ENCODE data around the gene RPLP1. TPM values are rescaled to one million over a fixed set of nuclear protein-coding genes. Genes with fewer than 3 reads are reported as not detected.

Gene RPLP1
- 1,000 to 10,000 TPM; 2,432 to 2,678 TPM for total RNA-seq

DNA sequence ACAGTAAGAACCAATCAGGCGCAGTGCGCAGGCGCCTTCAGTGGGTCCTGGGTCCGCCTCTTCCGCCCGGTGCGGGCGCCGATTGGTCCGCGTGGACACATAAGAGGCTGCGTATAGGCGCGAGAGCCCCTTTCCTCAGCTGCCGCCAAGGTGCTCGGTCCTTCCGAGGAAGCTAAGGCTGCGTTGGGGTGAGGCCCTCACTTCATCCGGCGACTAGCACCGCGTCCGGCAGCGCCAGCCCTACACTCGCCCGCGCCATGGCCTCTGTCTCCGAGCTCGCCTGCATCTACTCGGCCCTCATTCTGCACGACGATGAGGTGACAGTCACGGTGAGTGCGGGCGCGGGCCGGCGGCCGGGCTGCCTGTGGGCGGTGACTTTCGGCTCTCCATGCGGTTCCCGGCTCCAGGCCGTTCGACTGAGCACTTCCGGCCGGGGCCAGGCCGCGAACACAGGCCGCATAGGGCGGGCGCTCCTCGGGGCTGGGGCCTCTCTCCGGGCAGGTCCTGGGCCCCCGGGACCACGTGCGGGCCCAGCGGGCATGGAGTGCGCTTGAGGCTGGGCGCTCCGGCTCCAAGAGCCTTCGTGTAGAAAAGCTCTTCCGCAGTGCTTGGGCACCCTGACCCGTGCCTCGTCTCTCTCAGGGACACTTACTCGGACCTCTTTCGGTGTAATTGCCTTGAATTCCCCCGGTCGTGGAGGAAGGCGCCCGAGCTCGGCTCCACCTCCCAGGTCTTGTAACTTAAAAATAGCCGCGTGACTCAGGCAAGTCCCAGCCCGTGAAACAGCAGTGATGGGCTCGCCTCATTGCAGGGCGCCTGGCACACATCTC is at the start of gene RPLP1:
Gene RPLP1 (plus strand): TSS at position 127 of the 830 bp plus-strand sequence. CDS start 131 bp downstream, at position 258.

DNA sequence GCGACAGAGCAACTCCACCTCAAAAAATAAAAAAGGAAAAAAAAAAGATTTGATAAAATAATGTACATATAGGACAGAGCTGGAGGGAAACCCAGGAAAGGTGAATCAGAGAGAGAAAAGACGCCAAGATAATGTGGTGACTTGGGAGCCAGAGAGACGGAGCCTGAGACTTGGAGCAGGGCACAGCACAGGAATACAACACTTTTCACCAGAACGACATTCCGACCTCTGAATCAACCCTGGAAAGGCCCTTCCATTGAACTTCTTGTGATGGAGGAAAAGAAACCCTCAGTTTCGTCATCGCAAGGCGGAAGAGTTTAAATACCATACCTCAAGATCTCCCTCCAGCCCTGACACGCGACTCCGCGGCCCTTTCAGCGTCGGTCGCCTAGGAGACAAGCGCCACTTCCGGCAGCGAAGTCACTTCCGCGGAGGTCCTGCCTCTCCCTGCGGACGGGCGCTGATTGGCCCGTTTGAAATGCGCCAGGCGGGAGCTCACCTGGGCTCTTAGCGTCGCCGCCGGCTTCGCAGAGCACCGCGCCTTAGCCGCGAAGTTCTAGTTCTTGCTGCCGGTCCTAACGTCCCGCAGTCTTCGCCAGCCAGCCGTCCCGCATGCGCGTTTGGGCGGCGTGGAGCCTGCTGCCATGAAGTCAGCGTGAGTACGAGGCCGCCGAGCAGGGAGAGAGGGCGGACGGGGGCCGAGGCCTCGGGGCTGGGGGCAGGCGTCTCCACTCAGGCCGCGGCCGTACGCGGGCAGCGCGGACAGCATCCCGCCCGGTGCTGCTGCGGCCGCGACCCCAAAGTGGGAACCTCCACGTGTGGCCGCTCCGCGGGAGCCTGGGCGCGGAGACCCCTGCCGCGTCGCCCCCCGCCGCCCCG is 38.6 kb upstream of the RPLP1 start, which contains the start of gene KIF23:
Gene KIF23 (plus strand): TSS at position 528 of the 879 bp plus-strand sequence. CDS start 117 bp downstream, at position 645.

Other genes with a start within 250 kb of the RPLP1 start
- gene PAQR5, start 153.9 kb upstream of the RPLP1 start, total RNA-seq = not detected
- gene KIF23, start 38.5 kb upstream of the RPLP1 start, total RNA-seq = 10 to 100 TPM; 43.4 to 48.9 TPM

All from activated naive CD4-positive, alpha-beta T cell treated with anti-CD3 and anti-CD28 coated beads, Interleukin-2, amount 10 ng/mL, durations not matched to agents 5 hours and 36 hours (primary cell).